ENCODE measurements around the gene THOC2.
A peak's percentile ranks its signal among the peaks of the same experiment; 100 is the strongest.

The THOC2 gene

GRCh38 chrX:123617007-123617406 lies 115.8 kb downstream of the THOC2 start:
- TF ChIP-seq, protein P1, sequence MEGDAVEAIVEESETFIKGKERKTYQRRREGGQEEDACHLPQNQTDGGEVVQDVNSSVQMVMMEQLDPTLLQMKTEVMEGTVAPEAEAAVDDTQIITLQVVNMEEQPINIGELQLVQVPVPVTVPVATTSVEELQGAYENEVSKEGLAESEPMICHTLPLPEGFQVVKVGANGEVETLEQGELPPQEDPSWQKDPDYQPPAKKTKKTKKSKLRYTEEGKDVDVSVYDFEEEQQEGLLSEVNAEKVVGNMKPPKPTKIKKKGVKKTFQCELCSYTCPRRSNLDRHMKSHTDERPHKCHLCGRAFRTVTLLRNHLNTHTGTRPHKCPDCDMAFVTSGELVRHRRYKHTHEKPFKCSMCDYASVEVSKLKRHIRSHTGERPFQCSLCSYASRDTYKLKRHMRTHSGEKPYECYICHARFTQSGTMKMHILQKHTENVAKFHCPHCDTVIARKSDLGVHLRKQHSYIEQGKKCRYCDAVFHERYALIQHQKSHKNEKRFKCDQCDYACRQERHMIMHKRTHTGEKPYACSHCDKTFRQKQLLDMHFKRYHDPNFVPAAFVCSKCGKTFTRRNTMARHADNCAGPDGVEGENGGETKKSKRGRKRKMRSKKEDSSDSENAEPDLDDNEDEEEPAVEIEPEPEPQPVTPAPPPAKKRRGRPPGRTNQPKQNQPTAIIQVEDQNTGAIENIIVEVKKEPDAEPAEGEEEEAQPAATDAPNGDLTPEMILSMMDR (IDR thresholded peaks at IDR 0.05; ENCODE audit: control insufficient read depth, insufficient read depth, low read depth, low read length, missing control alignments), result no peak
- no peak for DNase-seq (ENCODE audit: low read depth)
- no peak overlapping the region for H3K4me3 ChIP-seq (ENCODE audit: control insufficient read depth, low read depth, low read length)

- TF ChIP-seq, protein P1 (IDR thresholded peaks at IDR 0.05; ENCODE audit: control insufficient read depth, insufficient read depth, low read depth, low read length, missing control alignments), result no peak
- DNase-seq (ENCODE audit: low read depth), result no peak
Measured at GRCh38 chrX:123610915-123611314, 121.9 kb downstream of the THOC2 start.

DNA sequence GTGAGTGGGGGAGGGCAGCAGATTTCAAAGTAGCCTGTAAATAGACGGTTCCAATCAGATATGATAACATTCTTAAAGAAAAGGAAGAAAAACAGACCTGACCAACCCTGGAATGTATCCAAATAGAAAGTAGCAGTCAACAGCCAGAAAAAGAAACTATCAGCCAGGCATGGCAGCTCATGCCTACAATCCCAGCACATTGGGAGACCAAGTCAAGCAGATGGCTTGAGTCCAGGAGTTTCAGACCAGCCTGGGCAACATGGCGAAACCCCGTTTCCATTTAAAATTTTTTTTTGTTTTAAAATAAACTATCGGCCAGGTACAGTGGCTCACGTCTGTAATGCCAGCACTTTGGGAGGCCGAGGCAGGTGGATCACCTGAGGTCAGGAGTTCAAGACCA lies 125.0 kb downstream of the THOC2 start:
- TF ChIP-seq, protein P1 (IDR thresholded peaks at IDR 0.05; ENCODE audit: control insufficient read depth, insufficient read depth, low read depth, low read length, missing control alignments), result no peak
- DNase-seq (ENCODE audit: low read depth), result no peak

More at GRCh38 chrX:123610915-123611314, 121.9 kb downstream of the THOC2 start:
- H3K4me3 ChIP-seq (ENCODE audit: control insufficient read depth, low read depth, low read length), result no peak overlapping the region

GRCh38 chrX:123607270-123607669 lies 125.6 kb downstream of the THOC2 start:
- H3K4me3 ChIP-seq (ENCODE audit: control insufficient read depth, low read depth, low read length), result no peak overlapping the region
- TF ChIP-seq, protein P1 (IDR thresholded peaks at IDR 0.05; ENCODE audit: control insufficient read depth, insufficient read depth, low read depth, low read length, missing control alignments), result no peak
- no peak for DNase-seq (ENCODE audit: low read depth)

More for the DNA sequence above, 125.0 kb downstream of the THOC2 start:
- H3K4me3 ChIP-seq (ENCODE audit: control insufficient read depth, low read depth, low read length), result no peak overlapping the region

- TF ChIP-seq, protein P1 (IDR thresholded peaks at IDR 0.05; ENCODE audit: control insufficient read depth, insufficient read depth, low read depth, low read length, missing control alignments), result no peak
- no peak overlapping the region for H3K4me3 ChIP-seq (ENCODE audit: control insufficient read depth, low read depth, low read length)
- peak; percentile 33 for DNase-seq (ENCODE audit: low read depth)
Measured at GRCh38 chrX:123603491-123603890, 129.4 kb downstream of the THOC2 start.

DNA sequence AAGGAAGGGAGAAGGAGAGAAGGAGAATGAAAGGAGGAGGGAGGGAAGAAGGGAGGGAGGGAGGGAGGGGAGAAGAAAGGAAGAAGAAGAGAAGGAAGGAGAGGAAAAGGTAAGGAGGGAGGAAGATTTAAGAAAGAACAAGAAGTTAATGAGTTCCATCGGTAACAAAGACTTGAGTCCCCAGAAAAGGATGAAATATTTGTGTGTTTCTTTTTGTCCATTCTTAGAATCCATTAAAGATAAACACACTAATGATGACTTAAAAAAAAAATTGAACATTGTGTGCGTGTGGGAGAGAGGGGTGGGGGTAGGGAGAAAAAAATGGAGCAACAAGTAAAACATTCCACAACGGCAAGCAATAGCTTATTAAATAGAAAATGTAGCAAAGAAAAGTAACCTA lies 131.4 kb downstream of the THOC2 start:
- H3K4me3 ChIP-seq (ENCODE audit: control insufficient read depth, low read depth, low read length), result no peak overlapping the region
- TF ChIP-seq, protein P1 (IDR thresholded peaks at IDR 0.05; ENCODE audit: control insufficient read depth, insufficient read depth, low read depth, low read length, missing control alignments), result no peak
- DNase-seq (ENCODE audit: low read depth), result no peak

DNA sequence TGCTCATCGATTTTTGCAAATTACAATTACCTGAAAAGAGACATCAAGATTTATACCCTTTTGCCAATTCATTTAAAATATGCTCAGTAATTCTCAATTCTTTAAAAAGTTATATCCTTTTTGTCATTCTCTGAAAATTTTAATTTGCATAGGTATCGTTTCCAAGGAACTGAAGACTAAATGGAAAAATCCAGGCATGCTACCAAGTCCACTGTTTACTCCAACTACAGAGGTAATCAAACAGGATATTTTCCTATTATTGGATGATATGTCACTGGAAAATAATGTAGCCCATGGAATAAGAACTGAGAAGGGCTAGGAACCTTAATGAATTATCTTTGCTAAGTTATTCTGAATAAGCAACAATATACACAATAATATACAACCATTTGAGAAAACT lies 132.7 kb downstream of the THOC2 start:
- no peak for DNase-seq (ENCODE audit: low read depth)
- TF ChIP-seq, protein P1 (IDR thresholded peaks at IDR 0.05; ENCODE audit: control insufficient read depth, insufficient read depth, low read depth, low read length, missing control alignments), result no peak
- no peak overlapping the region for H3K4me3 ChIP-seq (ENCODE audit: control insufficient read depth, low read depth, low read length)
